ENCODE results near the gene ANO7. TPM values are rescaled to one million over a fixed set of nuclear protein-coding genes. Genes with fewer than 3 reads are reported as not detected.
A peak's percentile ranks its signal among the peaks of the same experiment; 100 is the strongest.

ANO7 gene
- total and polyA plus RNA-seq, 7 experiments from 2014 or later = 0.16 to 0.94 (median 0.30) TPM; not detected in 1

GRCh38 chr2:241228081-241228859 is 39.8 kb downstream of the ANO7 start:
- DNase-seq (no peak), ATAC-seq (no peak)
- POLR2A ChIA-PET = no interaction called here
- Mint-ChIP-seq H3K4me3 (no peak overlapping the region), H3K9me3 (no peaks in the 10 kb centered on the region), H3K36me3 (peaks cover 0 to 49% (median 16%) of the 10 kb centered on the region in 5 donors), H3K4me1 (peaks cover 0 to 10% (median 5%) of the 10 kb centered on the region in 7 donors), H3K27ac (peak overlapping the region in 2 of 9 donors; percentile 2 to 49), H3K27me3 (no peaks in the 10 kb centered on the region)
- Histone ChIP-seq H3K36me3 (ENCODE audit: control insufficient read depth in 2 of 3, insufficient read depth in 3 of 3, low read length in 3 of 3) (peaks cover 0 to 64% (median 12%) of the 10 kb centered on the region in 3 experiments), H3K9me3 (ENCODE audit: control insufficient read depth in 2 of 3, low read length in 3 of 3) (no peaks in the 10 kb centered on the region), H3K27ac (ENCODE audit: low read depth, low read length) (no peak overlapping the region), H3K27me3 (ENCODE audit: control insufficient read depth in 2 of 2, insufficient read depth in 2 of 2, low read length in 2 of 2) (no peaks in the 10 kb centered on the region), H3K4me3 (ENCODE audit: low read length) (no peak overlapping the region), H3K4me1 (ENCODE audit: control insufficient read depth in 2 of 2, insufficient read depth in 2 of 2, low read length in 2 of 2) (no peaks in the 10 kb centered on the region)
- intact Hi-C loops (cut with micrococcal nuclease) = no loop called here
- CTCF ChIA-PET = interaction anchor here (0.6 kb wide), 3 partner anchors 34 to 473 kb away, joined by 3 read pairs; no protein-coding TSS in a partner anchor

GRCh38 chr2:241228860-241229516 is 40.5 kb downstream of the ANO7 start:
- peaks cover 0 to 71% (median 12%) of the 10 kb centered on the region in 3 experiments for H3K36me3 ChIP-seq (ENCODE audit: control insufficient read depth in 2 of 3, insufficient read depth in 3 of 3, low read length in 3 of 3)

GRCh38 chr2:241229563-241230401 is 41.3 kb downstream of the ANO7 start:
- H3K27me3 Mint-ChIP-seq = no peaks in the 10 kb centered on the region
- H3K4me3 Mint-ChIP-seq = no peak overlapping the region
- peaks cover 0 to 6% (median 0%) of the 10 kb centered on the region in 7 donors for H3K4me1 Mint-ChIP-seq
- ATAC-seq (no peak), DNase-seq (no peak)
- Histone ChIP-seq H3K36me3 (ENCODE audit: control insufficient read depth in 2 of 3, insufficient read depth in 3 of 3, low read length in 3 of 3) (peaks cover 0 to 79% (median 15%) of the 10 kb centered on the region in 3 experiments), H3K4me3 (ENCODE audit: low read length) (no peak overlapping the region), H3K27me3 (ENCODE audit: control insufficient read depth in 2 of 2, insufficient read depth in 2 of 2, low read length in 2 of 2) (no peaks in the 10 kb centered on the region), H3K4me1 (ENCODE audit: control insufficient read depth in 2 of 2, insufficient read depth in 2 of 2, low read length in 2 of 2) (no peaks in the 10 kb centered on the region), H3K9me3 (ENCODE audit: control insufficient read depth in 2 of 3, low read length in 3 of 3) (no peaks in the 10 kb centered on the region), H3K27ac (ENCODE audit: low read depth, low read length) (no peak overlapping the region)
- intact Hi-C loops (cut with micrococcal nuclease) = no loop called here
- no peak overlapping the region for H3K27ac Mint-ChIP-seq
- ChIA-PET POLR2A (no interaction called here), CTCF (no interaction called here)
- no peaks in the 10 kb centered on the region for H3K9me3 Mint-ChIP-seq
- H3K36me3 Mint-ChIP-seq = peaks cover 0 to 63% (median 23%) of the 10 kb centered on the region in 5 donors

More at GRCh38 chr2:241228860-241229516, 40.5 kb downstream of the ANO7 start:
- intact Hi-C loops (cut with micrococcal nuclease) = no loop called here
- H3K36me3 Mint-ChIP-seq = peaks cover 0 to 55% (median 17%) of the 10 kb centered on the region in 5 donors
- no peak for ATAC-seq
- H3K27ac ChIP-seq (ENCODE audit: low read depth, low read length) = no peak overlapping the region
- H3K27ac Mint-ChIP-seq = peak overlapping the region in 1 of 9 donors; percentile 66
- no peaks in the 10 kb centered on the region for H3K9me3 ChIP-seq (ENCODE audit: control insufficient read depth in 2 of 3, low read length in 3 of 3)
- H3K4me1 ChIP-seq (ENCODE audit: control insufficient read depth in 2 of 2, insufficient read depth in 2 of 2, low read length in 2 of 2) = no peaks in the 10 kb centered on the region
- H3K4me3 ChIP-seq (ENCODE audit: low read length) = no peak overlapping the region
- DNase-seq = no peak
- CTCF ChIA-PET = interaction anchor here (0.6 kb wide), 1 partner anchor 351 kb away, joined by 3 read pairs; no protein-coding TSS in a partner anchor
- H3K9me3 Mint-ChIP-seq = no peaks in the 10 kb centered on the region
- no peak overlapping the region for H3K4me3 Mint-ChIP-seq
- POLR2A ChIA-PET = no interaction called here
- no peaks in the 10 kb centered on the region for H3K27me3 ChIP-seq (ENCODE audit: control insufficient read depth in 2 of 2, insufficient read depth in 2 of 2, low read length in 2 of 2)
- peaks cover 0 to 10% (median 5%) of the 10 kb centered on the region in 7 donors for H3K4me1 Mint-ChIP-seq
- no peaks in the 10 kb centered on the region for H3K27me3 Mint-ChIP-seq

- Mint-ChIP-seq H3K4me1 (peaks cover 0 to 6% (median 0%) of the 10 kb centered on the region in 7 donors), H3K4me3 (no peak overlapping the region), H3K9me3 (no peaks in the 10 kb centered on the region), H3K27ac (no peak overlapping the region), H3K27me3 (no peaks in the 10 kb centered on the region), H3K36me3 (peaks cover 0 to 69% (median 28%) of the 10 kb centered on the region in 5 donors)
- ChIA-PET CTCF (no interaction called here), POLR2A (interaction anchor here (0.7 kb wide), 1 partner anchor 58 kb away, joined by 3 read pairs; no protein-coding TSS in a partner anchor)
- DNase-seq (no peak), ATAC-seq (no peak)
- peaks cover 3 to 86% (median 17%) of the 10 kb centered on the region in 3 experiments for H3K36me3 ChIP-seq (ENCODE audit: control insufficient read depth in 2 of 3, insufficient read depth in 3 of 3, low read length in 3 of 3)
- H3K9me3 ChIP-seq (ENCODE audit: control insufficient read depth in 2 of 3, low read length in 3 of 3) = no peaks in the 10 kb centered on the region
- no peaks in the 10 kb centered on the region for H3K27me3 ChIP-seq (ENCODE audit: control insufficient read depth in 2 of 2, insufficient read depth in 2 of 2, low read length in 2 of 2)
- no peaks in the 10 kb centered on the region for H3K4me1 ChIP-seq (ENCODE audit: control insufficient read depth in 2 of 2, insufficient read depth in 2 of 2, low read length in 2 of 2)
- no peak overlapping the region for H3K4me3 ChIP-seq (ENCODE audit: low read length)
- intact Hi-C loops (cut with micrococcal nuclease) = no loop called here
- H3K27ac ChIP-seq (ENCODE audit: low read depth, low read length) = no peak overlapping the region
Observed at GRCh38 chr2:241230435-241230834, 42.0 kb downstream of the ANO7 start.

GRCh38 chr2:241232736-241233575 is 44.5 kb downstream of the ANO7 start:
- H3K4me1 ChIP-seq (ENCODE audit: control insufficient read depth in 2 of 2, insufficient read depth in 2 of 2, low read length in 2 of 2) = no peaks in the 10 kb centered on the region
- H3K27ac Mint-ChIP-seq = peak overlapping the region in 1 of 9 donors; percentile 41
- CTCF ChIA-PET = no interaction called here
- DNase-seq (no peak), ATAC-seq (no peak)
- no peak overlapping the region for H3K4me3 ChIP-seq (ENCODE audit: low read length)
- no peak overlapping the region for H3K4me3 Mint-ChIP-seq
- no peaks in the 10 kb centered on the region for H3K9me3 Mint-ChIP-seq
- H3K4me1 Mint-ChIP-seq = peaks cover 0 to 6% (median 0%) of the 10 kb centered on the region in 7 donors
- no peaks in the 10 kb centered on the region for H3K27me3 Mint-ChIP-seq
- no peaks in the 10 kb centered on the region for H3K9me3 ChIP-seq (ENCODE audit: control insufficient read depth in 2 of 3, low read length in 3 of 3)
- POLR2A ChIA-PET = interaction anchor here (0.6 kb wide), 1 partner anchor 13 kb away, joined by 4 read pairs; no protein-coding TSS in a partner anchor
- no peaks in the 10 kb centered on the region for H3K27me3 ChIP-seq (ENCODE audit: control insufficient read depth in 2 of 2, insufficient read depth in 2 of 2, low read length in 2 of 2)
- intact Hi-C loops (cut with micrococcal nuclease) = no loop called here
- peaks cover 9 to 84% (median 35%) of the 10 kb centered on the region in 5 donors for H3K36me3 Mint-ChIP-seq
- H3K36me3 ChIP-seq (ENCODE audit: control insufficient read depth in 2 of 3, insufficient read depth in 3 of 3, low read length in 3 of 3) = peaks cover 18 to 97% (median 22%) of the 10 kb centered on the region in 3 experiments
- H3K27ac ChIP-seq (ENCODE audit: low read depth, low read length) = no peak overlapping the region
